GM18507 (cell line): ENCODE results near the gene DROSHA.
"Not testable (repeated sequence)": the region's sequence is repeated elsewhere in the genome, so short reads cannot be mapped to it uniquely, and the experiment has no call there.

Source experiments
- DNase-seq: peaks from one replicate; pipeline ENCODE4 v3.0.0; 2011; ENCODE audit warnings: low read depth; ENCODE audit not compliant: insufficient read length; ENCODE audit errors: extremely low spot score
- FAIRE-seq: peaks from 2 replicates; lab custom pipeline; 2011; peaks lifted over from hg19 to GRCh38; lab: Jason Lieb, UNC

DROSHA gene

DNA sequence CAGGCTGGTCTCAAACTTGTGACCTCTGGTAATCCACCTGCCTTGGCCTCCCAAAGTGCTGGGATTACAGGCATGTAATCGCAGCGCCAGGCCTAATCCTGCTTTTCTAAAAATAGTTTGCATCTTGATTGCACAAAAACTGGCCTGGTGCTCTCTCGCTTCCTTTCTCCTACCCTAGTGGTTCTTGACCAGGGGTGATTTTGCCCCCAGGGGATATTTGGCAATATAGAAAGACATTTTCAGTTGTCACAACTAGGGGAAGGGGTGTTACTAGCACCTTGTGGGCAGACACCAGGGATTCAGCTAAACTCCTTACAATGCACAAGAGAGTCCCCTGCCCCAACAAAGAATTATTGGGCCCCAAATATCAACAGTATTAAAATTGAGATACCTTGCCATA, 139.8 kb downstream of the DROSHA start:
- FAIRE-seq (no peak), DNase-seq (no peak)

DNA sequence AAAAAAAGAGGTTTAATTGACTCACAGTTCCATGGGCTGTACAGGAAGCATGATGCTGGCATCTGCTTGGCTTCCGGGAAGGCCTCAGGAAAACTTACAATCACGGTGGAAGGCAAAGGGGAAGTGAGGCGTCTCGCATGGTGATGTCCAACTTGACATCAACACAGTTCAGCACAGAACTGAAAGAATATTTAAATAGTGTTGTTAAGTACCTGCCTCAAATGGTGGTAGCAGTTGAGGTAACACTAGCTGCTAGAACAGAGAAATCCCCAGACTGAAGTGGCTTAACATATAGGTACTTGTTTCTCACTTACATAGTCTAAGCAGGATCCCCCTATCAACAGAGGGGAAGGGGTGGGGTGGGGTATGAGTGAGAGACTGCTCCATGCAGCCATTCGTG, 141.6 kb downstream of the DROSHA start:
- DNase-seq: no peak
- FAIRE-seq: no peak

DNA sequence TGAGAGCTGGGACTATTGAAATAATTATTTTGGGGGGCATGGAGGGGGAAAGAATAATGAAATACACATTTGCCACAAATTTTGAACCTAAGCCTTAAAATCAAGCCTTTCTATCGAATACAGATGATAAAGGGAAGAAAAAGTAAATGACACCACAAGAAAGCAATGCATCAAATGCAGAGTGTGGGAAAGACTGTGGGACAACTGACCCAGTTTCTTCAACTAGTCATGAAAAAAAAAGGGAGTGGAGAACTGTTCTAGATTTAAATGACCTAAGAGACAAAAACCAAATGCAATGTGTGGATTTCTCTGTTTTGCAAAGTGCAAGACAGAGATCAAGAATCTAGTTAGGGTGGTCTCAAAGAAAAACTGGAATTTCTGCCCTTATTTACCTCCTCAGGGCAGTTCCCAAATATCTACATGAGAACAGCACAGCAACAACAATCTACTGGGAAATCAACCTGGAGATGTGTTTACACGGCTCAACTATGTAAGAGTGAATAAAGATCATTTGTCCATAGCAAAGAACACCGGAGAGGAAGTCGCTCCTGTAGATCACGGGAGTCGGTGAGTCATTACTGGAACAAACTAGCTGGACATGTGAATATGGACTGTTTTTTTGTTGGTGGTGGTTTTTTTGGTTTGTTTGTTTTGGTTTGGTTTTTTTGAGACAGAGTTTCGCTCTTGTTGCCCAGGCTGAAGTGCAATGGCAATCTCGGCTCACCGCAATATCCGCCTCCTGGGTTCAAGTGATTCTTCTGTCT, 145.9 kb downstream of the DROSHA start:
- no peak for DNase-seq
- no peak for FAIRE-seq

DNA sequence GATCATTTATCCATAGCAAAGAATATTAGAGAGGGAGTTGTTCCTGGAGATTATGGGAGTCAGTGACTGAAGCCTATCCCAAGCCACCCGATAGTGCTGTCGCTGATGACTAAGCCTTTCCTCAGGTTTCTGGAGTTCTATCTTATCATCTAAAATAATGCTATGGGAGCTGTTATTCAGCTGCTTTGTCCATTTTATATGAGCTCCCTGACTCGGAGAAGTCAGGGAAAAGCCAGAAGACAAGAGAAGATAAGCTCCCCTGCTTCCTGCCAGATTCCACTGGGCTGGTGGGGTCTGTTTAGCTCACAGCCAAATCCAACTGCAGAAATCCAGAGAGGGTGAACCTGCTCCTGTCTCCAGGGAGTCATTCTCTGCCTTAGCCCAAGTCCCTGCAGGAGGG, 148.2 kb downstream of the DROSHA start:
- no peak for DNase-seq

DNA sequence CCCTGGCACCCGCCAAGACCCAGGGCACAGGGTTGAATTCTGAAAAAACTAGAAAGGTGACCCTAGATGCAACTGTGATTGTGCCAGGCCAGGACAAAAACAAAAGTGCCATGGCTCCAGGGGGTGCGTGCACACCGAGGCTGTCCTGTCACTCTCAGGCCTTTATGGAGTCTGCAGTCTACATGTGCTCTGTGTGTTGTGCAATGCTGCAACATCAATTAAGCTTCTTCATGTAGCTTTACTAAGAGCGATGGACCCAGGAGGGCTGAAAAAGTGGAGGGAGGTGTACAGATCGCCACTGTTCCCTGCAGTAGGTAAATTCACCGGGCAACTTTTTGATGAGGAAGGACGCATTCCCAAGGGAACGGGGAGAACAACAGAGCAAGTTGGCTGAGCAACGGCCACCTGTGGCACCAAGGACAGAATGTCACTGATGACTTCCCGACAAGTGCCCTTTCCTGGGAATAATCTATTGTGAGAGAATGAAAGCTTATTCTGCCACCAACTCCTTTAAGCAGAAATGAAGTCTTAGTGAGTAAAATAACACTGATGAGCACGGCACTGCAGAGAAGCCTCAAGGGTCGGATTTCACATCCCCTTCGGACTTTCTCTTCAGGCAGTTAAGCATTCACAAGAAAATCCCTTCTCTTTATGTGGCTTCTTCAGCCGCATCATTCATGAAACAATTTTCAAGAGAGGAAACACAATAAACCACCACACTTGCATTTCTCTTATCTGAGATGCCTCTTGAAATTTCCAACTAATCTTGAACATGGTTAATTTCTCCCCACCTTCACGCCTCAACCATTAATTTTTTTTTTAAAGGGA, 149.6 kb downstream of the DROSHA start:
- no peak for DNase-seq
- no peak for FAIRE-seq

More for the DNA sequence above, 148.2 kb downstream of the DROSHA start:
- no peak for FAIRE-seq

DNA sequence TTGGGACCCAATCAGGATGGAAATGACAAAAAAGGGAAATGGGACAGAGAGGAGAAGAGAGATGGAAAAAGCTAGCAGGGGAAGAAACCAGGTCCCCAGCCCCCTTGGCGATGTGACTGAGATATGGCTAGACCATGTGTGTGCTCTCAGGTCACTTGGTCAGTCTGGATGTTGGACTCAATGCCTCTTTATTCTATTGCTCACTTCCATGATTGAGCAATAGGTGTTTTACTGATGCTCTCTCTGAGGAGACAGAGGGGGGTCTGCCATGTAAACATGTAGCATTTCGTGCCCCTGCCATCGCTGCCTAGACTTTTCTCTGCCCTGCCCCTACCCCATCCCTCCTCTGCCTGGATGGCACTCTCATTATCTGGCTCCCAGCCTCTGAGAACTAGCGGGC, 150.6 kb downstream of the DROSHA start:
- FAIRE-seq (no peak), DNase-seq (no peak)

DNA sequence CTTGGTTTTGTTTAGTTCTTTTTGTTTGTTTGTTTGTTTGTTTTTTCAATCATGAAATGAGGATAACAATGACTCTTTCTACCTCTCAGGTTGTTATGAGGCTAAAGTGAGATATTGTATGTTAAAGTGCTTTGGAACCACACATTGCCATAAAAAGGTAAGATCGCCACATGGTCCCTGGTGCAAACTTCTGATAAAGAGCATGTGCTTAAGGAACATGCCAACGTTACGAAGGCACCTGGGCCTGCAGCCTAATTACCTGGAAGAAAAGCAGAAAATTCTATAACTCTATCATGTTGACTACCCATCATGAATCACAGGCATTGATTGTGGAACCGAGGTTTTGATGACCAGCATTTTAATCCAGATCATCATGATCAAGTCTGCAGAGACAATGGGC, 151.8 kb downstream of the DROSHA start:
- DNase-seq: no peak
- no peak for FAIRE-seq

DNA sequence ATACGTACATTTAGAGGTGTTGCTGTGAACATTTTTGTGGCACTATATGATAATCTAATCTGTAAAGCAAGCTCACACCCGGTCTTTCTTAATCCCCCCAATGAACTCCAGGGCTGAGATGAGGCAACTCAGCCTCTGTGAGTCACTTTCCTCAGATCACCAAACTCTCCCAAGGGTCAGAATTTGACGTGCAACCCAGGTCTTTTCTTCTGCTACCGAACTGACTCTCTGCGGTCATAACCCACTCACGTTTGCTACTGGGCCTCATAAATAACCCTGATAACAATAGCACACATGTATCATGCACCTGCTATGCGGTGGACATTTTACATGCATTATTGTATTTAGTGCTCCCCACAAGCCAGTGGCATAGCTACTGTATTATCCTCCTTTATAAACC, 153.1 kb downstream of the DROSHA start:
- DNase-seq (no peak), FAIRE-seq (no peak)

DNA sequence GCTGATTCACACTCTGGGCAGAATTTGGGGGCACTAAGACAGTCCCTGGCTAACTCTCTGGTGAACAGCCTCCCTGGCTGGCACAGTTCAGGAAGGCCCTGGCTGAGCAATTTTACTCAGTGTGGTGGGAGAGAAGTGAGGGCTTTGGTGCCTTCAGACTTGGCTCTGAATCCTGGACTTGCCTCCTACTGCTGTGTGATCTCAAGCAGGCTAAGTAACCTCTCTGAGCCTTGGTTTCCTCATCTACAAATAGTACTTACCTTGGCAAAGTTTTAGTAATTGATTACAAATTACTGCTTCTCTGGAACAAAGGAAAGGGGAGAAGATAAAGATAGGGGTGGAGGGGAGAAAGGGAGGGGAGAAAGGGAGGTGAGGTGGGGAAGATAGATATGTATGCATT, 153.8 kb downstream of the DROSHA start:
- FAIRE-seq (no peak), DNase-seq (no peak)

DNA sequence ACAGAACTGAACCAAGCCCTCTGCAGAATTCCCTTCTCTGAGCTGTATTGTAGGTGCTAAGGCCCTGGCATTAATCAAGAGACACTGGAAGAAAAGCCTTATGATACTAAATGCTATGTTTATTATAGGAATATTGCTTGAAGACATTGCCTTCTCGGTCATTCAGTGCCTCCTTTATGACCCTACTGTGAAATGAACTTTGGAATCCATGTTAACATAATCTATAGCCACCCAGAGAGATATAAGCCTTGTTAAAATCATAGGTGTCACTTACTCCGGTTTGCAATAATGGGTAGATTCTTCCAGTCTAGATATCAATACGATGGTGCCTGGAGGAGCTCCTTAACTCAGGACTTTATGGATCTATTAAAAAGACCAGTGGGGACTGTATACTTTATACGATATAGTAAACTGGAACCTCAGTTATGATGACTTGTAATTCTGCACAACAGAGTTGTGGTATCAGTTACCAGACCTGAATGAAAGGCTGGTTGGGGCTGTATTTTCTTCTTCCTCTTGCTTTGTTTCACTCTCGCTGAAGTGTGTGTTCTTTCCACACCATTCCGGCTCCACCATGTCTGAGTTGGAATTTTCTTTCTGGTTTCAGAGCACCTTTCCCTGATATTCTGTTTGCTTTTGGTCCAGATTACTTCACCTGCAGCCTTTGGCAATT, 154.5 kb downstream of the DROSHA start:
- no peak for FAIRE-seq
- DNase-seq: no peak

DNA sequence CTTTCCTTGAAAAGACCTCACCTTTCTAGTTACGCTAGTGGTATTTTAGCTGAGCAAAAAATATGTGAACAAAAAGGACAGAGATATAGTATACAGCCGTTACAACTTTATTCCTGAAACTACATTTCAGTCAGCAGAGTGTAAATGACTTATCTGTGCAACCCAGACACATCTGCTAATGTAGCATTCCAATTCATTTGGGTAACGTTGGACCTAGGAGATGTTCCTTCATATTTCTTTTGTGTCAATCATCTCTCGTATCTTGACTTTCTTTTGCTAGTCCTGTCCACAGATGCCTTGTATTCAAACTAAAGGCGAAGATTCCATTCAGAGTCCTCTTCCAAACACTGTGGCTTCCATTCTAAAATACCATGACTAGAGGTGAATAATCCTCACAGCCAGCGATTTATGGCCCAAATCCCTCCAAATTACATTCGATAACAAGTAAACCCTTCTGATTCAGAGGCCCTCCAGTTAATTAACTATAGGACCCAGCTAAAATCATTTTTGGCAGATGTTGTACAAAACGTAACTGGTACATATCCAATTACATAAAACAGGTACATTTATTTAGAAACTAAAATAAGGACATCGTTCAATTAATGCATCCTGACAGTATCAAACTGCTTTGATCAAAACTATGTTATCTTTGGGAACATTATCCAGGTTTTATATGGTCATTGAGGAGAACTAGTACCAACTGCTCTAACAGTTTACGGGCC, 155.7 kb downstream of the DROSHA start:
- FAIRE-seq: no peak
- DNase-seq: no peak

DNA sequence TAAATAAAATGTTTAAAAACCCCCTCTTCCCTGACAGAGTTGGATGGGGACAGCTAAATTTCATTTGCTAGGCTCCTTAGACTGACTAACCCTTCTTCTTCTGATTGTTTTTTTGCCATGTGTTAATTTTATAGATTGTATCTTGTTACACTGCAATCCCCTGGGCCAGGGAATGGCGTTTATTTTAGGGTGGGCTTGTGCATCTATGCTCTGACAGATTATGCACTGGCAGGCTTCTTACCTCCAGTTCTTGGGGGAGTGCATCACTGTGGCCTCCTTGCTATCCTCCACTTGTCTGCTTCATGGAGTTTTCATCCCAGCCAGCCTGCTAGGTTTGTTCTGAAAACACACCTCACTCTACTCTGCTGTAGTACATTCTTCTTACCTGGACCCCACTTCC, 159.8 kb downstream of the DROSHA start:
- FAIRE-seq (no peak), DNase-seq (no peak)

DNA sequence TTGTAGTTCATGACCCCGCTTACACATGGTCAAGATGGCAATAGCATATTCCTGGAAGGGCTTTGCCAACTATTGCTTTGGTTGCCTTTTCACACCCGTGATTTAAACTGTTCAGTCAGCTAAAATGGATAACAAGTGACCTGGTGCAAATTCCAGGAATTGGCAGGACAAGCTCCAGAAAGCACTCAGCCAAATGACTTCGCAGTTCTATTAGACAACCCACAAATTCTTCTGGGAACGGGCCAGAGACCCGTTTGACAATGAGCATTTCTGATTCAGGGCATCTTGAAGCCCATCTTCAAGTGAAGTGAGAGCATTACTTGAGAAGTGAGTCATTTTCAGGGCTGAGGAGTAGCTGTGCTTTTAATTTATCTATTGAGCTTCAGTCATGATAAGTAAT, 165.0 kb downstream of the DROSHA start:
- FAIRE-seq (no peak), DNase-seq (no peak)

DNA sequence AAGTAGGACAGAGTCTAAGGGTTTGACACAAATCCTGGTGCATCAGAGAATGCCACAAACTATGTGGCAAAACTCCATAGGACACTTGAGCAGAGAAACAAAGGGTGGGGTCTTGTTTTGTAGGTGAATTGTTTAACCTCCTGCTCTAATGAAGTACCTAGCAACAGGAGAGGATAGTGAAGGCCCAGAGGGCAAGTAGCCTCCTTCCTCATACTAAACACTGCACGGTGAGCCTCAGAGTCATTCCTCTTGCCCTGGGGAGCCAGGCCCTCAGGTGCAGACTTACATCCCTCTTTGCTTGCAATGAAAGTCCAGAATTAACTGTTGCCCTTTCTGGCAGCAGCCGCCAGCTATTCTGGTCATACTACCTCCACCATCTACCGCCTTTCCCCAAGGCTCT, 166.1 kb downstream of the DROSHA start:
- no peak for DNase-seq
- FAIRE-seq: no peak

DNA sequence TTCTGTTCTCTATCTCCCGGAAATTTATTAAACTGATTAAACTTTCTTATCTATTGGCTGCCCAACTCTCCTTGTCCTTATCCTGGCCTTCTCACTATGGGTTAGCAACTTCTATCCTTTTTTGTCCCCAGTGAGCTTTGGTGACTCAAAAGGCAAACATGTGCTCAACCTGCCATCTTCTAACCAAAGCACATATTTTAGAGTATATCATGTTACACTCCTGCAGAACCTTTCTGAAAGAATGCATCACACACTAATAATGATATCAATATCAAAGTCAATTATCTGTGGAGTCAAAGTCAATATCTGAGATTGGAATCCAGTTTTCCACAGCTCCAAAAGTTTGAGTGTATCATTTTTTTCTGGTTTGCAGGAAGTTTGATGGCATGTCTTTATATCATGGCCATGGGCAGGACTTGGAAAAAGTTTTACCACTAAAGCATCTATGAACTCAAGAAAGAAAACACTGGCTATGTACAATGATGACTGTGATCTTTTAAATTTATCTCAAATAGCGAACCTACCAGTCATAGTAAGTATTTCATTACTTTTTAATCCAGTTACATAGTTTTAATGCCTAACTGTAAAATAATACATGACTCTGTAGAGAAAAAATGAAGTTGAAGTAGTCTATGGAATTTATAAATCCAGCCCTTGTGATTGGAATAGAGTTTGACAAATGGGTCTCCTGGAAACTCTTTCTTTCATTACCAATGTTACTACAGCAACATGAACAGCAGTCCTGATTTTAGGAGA, 166.8 kb downstream of the DROSHA start:
- FAIRE-seq (no peak), DNase-seq (no peak)

DNA sequence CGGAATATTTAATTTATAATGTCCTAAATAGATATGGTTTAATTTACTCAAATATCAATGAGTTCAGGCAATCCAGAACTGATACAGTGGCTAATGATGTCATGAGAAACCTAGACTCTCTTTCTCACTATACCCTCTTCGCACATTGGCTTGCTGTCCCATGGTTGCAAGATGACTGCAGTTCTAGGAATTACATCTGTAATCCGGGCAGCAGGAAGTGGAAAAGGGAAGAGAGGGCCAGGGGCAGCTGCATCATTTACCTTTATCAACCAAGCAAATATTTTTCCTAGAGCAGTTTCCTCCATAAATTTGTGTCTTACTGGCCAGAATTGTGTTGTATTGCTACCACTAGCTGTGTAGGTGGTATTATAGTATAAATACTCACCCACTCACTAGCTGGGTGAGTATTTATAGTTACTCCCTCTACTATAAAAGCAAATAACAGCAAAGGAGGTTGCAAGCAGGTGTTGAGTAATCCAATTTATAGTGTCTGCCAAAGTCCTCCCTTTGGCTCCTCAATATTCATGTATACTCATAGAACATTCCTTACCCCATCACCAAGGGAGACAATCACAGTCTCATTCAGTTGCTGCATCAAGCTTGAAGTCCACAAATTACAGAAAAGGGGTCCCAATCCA, 168.8 kb downstream of the DROSHA start:
- DNase-seq (no peak), FAIRE-seq (no peak)

DNA sequence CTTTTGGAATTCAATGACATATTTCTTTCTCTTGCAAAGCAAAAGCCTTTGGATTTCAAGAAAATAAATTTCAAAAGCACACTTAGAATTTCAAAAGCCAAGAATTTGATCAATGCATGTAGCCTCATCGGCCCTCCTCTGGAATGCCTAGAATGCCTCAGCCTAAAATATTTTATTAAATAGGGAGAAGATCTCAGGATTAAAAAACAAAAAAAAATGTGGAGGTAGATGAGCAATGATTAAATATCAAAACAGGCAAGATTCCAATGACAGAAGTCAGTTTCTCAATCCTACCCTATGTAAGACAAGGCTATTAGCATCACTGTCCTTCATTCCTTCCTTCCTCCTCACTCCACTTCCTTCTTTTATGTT, 169.4 kb downstream of the DROSHA start:
- DNase-seq (no peak), FAIRE-seq (no peak)

DNA sequence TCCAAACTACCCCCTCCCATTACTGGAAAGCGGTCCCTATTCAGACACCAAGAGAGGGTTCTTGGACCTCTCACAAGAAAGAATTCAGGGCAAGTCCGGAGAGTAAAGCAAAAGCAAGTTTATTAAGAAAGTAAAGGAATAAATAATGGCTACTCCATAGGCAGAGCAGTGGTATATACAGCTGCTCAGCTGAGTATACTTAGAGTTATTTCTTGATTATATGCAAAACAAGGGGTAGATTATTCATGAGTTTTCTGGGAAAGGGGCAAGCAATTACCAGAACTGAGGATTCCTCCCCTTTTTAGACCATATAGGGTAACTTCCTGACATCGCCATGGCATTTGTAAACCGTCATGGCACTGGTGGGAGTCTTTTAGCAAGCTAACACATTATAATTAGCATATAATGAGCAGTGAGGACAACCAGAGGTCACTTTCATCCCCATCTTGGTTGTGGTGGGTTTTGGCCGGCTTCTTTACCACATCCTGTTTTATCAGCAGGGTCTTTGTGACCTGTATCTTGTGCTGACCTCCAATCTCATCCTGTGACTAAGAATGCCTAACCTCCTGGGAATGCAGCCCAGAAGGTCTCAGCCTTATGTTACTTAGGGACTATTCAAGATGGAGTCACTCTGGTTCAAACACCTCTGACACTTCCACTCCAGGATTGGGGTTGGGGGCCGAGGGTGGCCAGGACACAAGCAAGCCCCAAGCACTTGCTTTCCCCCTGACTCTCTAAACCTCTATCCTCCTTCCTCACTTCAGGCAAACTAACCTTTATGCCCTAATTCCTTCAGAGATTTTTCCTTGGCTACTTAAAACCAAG, 170.0 kb downstream of the DROSHA start:
- not testable (repeated sequence) for FAIRE-seq, DNase-seq
